ENCODE measurements around the gene CYRIA. TPM values are rescaled to one million over a fixed set of nuclear protein-coding genes. Genes with fewer than 3 reads are reported as not detected.

CYRIA gene
- total and polyA plus RNA-seq, 5 donors = 1.2 to 5.0 (median 3.5) TPM

- no peaks in the 10 kb centered on the region for H3K9me3 ChIP-seq (ENCODE audit: control insufficient read depth, low read length)
- H3K4me1 ChIP-seq (ENCODE audit: control insufficient read depth, insufficient read depth, low read length) = peaks cover 18% of the 10 kb centered on the region
- H3K27ac ChIP-seq (ENCODE audit: low read length) = no peak overlapping the region
- no peak for ATAC-seq
- DNase-seq = no peak
- intact Hi-C loops (cut with DNase I) = no loop called here
- H3K4me3 ChIP-seq (ENCODE audit: low read length) = no peak overlapping the region
- 71% methylated on average over 1 of the region's 1 CpG for WGBS
- H3K27me3 ChIP-seq (ENCODE audit: control insufficient read depth, insufficient read depth) = no peaks in the 10 kb centered on the region
These were observed 8.0 kb downstream of the CYRIA start for GRCh38 chr2:16657671-16658070.

DNA sequence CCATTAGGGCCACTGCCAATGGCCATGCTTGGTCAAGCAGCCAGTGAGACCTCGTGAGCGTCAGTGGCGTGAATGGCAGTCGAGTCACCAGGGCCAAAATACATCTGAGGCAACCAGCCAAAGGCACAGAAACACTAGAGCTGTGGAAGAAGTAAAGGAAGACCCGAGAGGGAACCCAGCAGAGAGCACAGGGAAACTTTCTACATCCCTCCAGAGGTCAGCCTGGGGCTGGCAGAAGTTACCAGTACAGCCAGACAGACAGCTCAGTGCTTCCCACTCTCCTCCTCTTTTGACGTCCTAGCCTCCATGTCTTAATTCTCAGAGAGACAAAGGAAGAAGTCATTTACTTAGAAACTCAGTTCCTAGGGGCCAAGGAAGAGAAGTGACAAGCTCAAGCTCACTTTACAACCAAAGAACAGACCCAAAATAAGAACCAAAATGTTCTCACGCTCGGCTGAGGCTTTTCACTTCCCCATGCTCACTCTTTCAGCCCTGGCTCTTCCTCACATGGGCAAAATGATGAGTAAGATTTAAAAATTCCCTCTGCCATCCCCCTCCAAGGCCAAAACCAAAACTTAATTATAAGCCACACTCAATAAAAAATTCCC, 8.7 kb downstream of the CYRIA start:
- intact Hi-C loops (cut with DNase I) = no loop called here
- DNase-seq (peak; percentile 42 to 72 (median 68)), ATAC-seq (peak; percentile 67 to 78)
- Histone ChIP-seq H3K27me3 (ENCODE audit: control insufficient read depth, insufficient read depth) (no peaks in the 10 kb centered on the region), H3K27ac (ENCODE audit: low read length) (peak overlapping the region; percentile 51), H3K4me1 (ENCODE audit: control insufficient read depth, insufficient read depth, low read length) (peaks cover 18% of the 10 kb centered on the region), H3K4me3 (ENCODE audit: low read length) (no peak overlapping the region), H3K9me3 (ENCODE audit: control insufficient read depth, low read length) (no peaks in the 10 kb centered on the region)
- 58% methylated on average over 8 of the region's 8 CpGs for WGBS

- Histone ChIP-seq H3K27ac (ENCODE audit: low read length) (no peak overlapping the region), H3K27me3 (ENCODE audit: control insufficient read depth, insufficient read depth) (no peaks in the 10 kb centered on the region), H3K4me1 (ENCODE audit: control insufficient read depth, insufficient read depth, low read length) (peaks cover 18% of the 10 kb centered on the region), H3K4me3 (ENCODE audit: low read length) (no peak overlapping the region), H3K9me3 (ENCODE audit: control insufficient read depth, low read length) (no peaks in the 10 kb centered on the region)
- WGBS = 89% methylated on average over 4 of the region's 4 CpGs
- ATAC-seq = no peak
- intact Hi-C loops (cut with DNase I) = no loop called here
- DNase-seq = no peak
These were observed 9.6 kb downstream of the CYRIA start for GRCh38 chr2:16655905-16656642.

GRCh38 chr2:16655445-16655837, 10.2 kb downstream of the CYRIA start:
- Histone ChIP-seq H3K4me1 (ENCODE audit: control insufficient read depth, insufficient read depth, low read length) (peaks cover 19% of the 10 kb centered on the region), H3K9me3 (ENCODE audit: control insufficient read depth, low read length) (no peaks in the 10 kb centered on the region), H3K27ac (ENCODE audit: low read length) (no peak overlapping the region), H3K4me3 (ENCODE audit: low read length) (no peak overlapping the region), H3K27me3 (ENCODE audit: control insufficient read depth, insufficient read depth) (no peaks in the 10 kb centered on the region)
- DNase-seq = no peak
- 82% methylated on average over 6 of the region's 6 CpGs for WGBS
- intact Hi-C loops (cut with DNase I) = no loop called here
- ATAC-seq = no peak

- WGBS = 88% methylated on average over 4 of the region's 4 CpGs
- Histone ChIP-seq H3K4me1 (ENCODE audit: control insufficient read depth, insufficient read depth, low read length) (peaks cover 21% of the 10 kb centered on the region), H3K9me3 (ENCODE audit: control insufficient read depth, low read length) (no peaks in the 10 kb centered on the region), H3K4me3 (ENCODE audit: low read length) (no peak overlapping the region), H3K27ac (ENCODE audit: low read length) (no peak overlapping the region), H3K27me3 (ENCODE audit: control insufficient read depth, insufficient read depth) (no peaks in the 10 kb centered on the region)
- DNase-seq = no peak
- intact Hi-C loops (cut with DNase I) = no loop called here
- ATAC-seq = no peak
These were observed 10.7 kb downstream of the CYRIA start for GRCh38 chr2:16654833-16655444.

GRCh38 chr2:16653799-16654198, 11.8 kb downstream of the CYRIA start:
- no peaks in the 10 kb centered on the region for H3K9me3 ChIP-seq (ENCODE audit: control insufficient read depth, low read length)
- H3K27ac ChIP-seq (ENCODE audit: low read length) = no peak overlapping the region
- DNase-seq = no peak
- no peak for ATAC-seq
- intact Hi-C loops (cut with DNase I) = no loop called here
- no peaks in the 10 kb centered on the region for H3K27me3 ChIP-seq (ENCODE audit: control insufficient read depth, insufficient read depth)
- 87% methylated on average over 4 of the region's 4 CpGs for WGBS
- peaks cover 18% of the 10 kb centered on the region for H3K4me1 ChIP-seq (ENCODE audit: control insufficient read depth, insufficient read depth, low read length)
- H3K4me3 ChIP-seq (ENCODE audit: low read length) = no peak overlapping the region

- Histone ChIP-seq H3K9me3 (ENCODE audit: control insufficient read depth, low read length) (no peaks in the 10 kb centered on the region), H3K27me3 (ENCODE audit: control insufficient read depth, insufficient read depth) (no peaks in the 10 kb centered on the region), H3K4me3 (ENCODE audit: low read length) (no peak overlapping the region), H3K4me1 (ENCODE audit: control insufficient read depth, insufficient read depth, low read length) (peaks cover 16% of the 10 kb centered on the region), H3K27ac (ENCODE audit: low read length) (no peak overlapping the region)
- intact Hi-C loops (cut with DNase I) = no loop called here
- DNase-seq (peak; percentile 39 to 72 (median 71)), ATAC-seq (peak; percentile 54 to 62)
- whole genome bisulfite sequencing = 63% methylated on average over 2 of the region's 2 CpGs
These were observed 12.6 kb downstream of the CYRIA start for GRCh38 chr2:16653083-16653375.

- H3K4me1 ChIP-seq (ENCODE audit: control insufficient read depth, insufficient read depth, low read length) = peaks cover 16% of the 10 kb centered on the region
- WGBS = 31% methylated on average over 8 of the region's 8 CpGs
These were observed 13.1 kb downstream of the CYRIA start for GRCh38 chr2:16652296-16653082.

GRCh38 chr2:16650287-16651249, 15.1 kb downstream of the CYRIA start:
- peak overlapping the region; percentile 21 for H3K4me3 ChIP-seq (ENCODE audit: low read length)
- DNase-seq (no peak), ATAC-seq (peak; percentile 28 to 54)
- H3K27me3 ChIP-seq (ENCODE audit: control insufficient read depth, insufficient read depth) = no peaks in the 10 kb centered on the region
- 34% methylated on average over 12 of the region's 12 CpGs for WGBS
- no peaks in the 10 kb centered on the region for H3K9me3 ChIP-seq (ENCODE audit: control insufficient read depth, low read length)
- intact Hi-C loops (cut with DNase I) = no loop called here
- H3K4me1 ChIP-seq (ENCODE audit: control insufficient read depth, insufficient read depth, low read length) = peaks cover 8% of the 10 kb centered on the region
- H3K27ac ChIP-seq (ENCODE audit: low read length) = peak overlapping the region; percentile 73

More at GRCh38 chr2:16652296-16653082, 13.1 kb downstream of the CYRIA start:
- Histone ChIP-seq H3K27me3 (ENCODE audit: control insufficient read depth, insufficient read depth) (no peaks in the 10 kb centered on the region), H3K4me3 (ENCODE audit: low read length) (no peak overlapping the region), H3K9me3 (ENCODE audit: control insufficient read depth, low read length) (no peaks in the 10 kb centered on the region), H3K27ac (ENCODE audit: low read length) (peak overlapping the region; percentile 32)
- DNase-seq (no peak), ATAC-seq (peak in 1 of 2 donors; percentile 28)
- intact Hi-C loops (cut with DNase I) = no loop called here
